HepG2 (cell line): Measurements from ENCODE around the gene TULP4. TPM values are rescaled to one million over a fixed set of nuclear protein-coding genes. Genes with fewer than 3 reads are reported as not detected.

Source experiments
- EHMT2 ChIP-seq: fragments of 200-600 bp; sonication (generic); IDR thresholded peaks from 2 replicates; pipeline ENCODE4 v1.7.0; 2017; ENCODE audit warnings: antibody characterized with exemption, low read depth, low read length, borderline replicate concordance
- ZFP1 ChIP-seq: IDR thresholded peaks from 2 replicates; pipeline ENCODE4 v1.6.1; 2016
- polyA plus RNA-seq, 8 experiments: library from polyadenylated mRNA; depleted of rRNA in 3 of 8; stranded (reverse) in 7 of 8; unstranded in 1 of 8; fragments of >200 nt; fragmentation: Illumina TruSeq in 4 of 8; extraction: Trizol in 4 of 8; gene quantifications; 2 replicates each; pipeline versions ENCODE4 v1.2.1 to v1.2.3, GENCODE V29; 2011 to 2016; ENCODE audit warnings: low read depth in 4 of 8, missing spikeins in 1 of 8, mixed read lengths in 1 of 8; ENCODE audit not compliant: insufficient read depth in 1 of 8
- total RNA-seq, 5 experiments: library from RNA; depleted of rRNA; stranded (reverse); fragments of >200 nt; fragmentation: Illumina TruSeq; extraction: Trizol; gene quantifications; 2 replicates each; pipeline ENCODE4 v1.2.3, GENCODE V29; 2016; ENCODE audit warnings: low read depth in 1 of 5
- TF ChIP-seq, protein P1 (sequence below): sonication (generic); formaldehyde crosslinking; IDR thresholded peaks from 2 replicates; pipeline ENCODE4 v1.5.1; 2020; ENCODE audit warnings: missing genetic modification reagents, mild to moderate bottlenecking, borderline replicate concordance
- TF ChIP-seq, protein P2 (sequence below): sonication (generic); formaldehyde crosslinking; IDR thresholded peaks from 2 replicates; pipeline ENCODE4 v1.4.0; 2020; ENCODE audit warnings: missing genetic modification reagents
- TF ChIP-seq, protein P3 (sequence below), 2 experiments: fragments of 450-650 bp in 1 of 2; sonication (generic) in 1 of 2; formaldehyde crosslinking; IDR thresholded peaks; 2 replicates each; pipeline versions ENCODE4 v1.5.0 to v1.8.0; 2020 to 2022; ENCODE audit warnings: mild to moderate bottlenecking in 1 of 2, missing genetic modification reagents in 1 of 2

The TULP4 gene
- total and polyA plus RNA-seq, 2 of the 13 experiments (the other 11 are each of a cell fraction or from before 2014, with no cell fraction given) = 21.1 to 122 TPM

DNA sequence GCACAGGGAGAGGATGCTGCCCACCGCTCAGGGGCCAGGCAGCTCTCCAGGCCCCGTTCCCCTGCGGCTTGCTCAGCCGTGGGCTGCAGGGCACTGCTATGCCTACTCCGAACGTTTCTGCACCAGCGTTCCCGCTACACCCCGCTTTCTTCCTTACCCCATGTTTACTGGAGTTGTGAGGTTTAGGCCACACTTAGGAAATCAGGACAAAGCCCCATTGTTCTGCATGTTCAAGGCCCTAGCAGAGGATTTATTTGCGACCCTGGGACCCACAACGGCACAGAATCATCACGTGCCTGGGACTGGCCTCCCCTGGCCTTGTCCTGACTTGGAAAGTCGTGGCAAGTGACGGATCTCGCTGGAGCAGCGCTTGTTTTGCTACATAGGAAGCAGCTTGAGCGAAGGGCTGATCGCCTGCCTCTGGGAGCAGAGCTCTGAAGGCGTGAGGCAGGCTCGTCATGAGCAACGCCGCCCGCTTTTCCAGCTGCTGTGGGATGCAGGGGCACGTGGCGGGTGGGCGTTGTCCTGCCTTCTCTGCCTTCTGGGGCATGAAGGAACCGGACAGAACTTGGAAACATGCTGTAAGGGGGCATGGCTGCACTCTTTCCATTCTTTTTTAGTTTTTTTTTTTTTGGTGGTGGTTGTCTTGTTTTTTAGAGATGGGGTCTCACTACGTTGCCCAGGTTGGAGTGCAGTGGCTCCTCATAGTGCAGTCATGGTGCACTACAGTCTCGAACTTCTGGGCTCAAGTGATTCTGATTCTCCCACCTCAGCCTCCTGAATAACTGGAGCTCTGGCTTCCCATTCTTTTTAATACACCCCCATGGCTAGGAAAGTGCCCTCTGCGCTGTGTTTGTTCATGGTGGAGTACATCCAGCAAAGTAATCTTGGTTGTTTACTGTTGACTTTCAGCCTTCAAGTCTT, 233.0 kb downstream of the TULP4 start (continued):
- TF ChIP-seq ZFP1 (CRISPR knock-in tag) (peak; percentile 77), EHMT2 (no peak)
- TF ChIP-seq, protein P1, sequence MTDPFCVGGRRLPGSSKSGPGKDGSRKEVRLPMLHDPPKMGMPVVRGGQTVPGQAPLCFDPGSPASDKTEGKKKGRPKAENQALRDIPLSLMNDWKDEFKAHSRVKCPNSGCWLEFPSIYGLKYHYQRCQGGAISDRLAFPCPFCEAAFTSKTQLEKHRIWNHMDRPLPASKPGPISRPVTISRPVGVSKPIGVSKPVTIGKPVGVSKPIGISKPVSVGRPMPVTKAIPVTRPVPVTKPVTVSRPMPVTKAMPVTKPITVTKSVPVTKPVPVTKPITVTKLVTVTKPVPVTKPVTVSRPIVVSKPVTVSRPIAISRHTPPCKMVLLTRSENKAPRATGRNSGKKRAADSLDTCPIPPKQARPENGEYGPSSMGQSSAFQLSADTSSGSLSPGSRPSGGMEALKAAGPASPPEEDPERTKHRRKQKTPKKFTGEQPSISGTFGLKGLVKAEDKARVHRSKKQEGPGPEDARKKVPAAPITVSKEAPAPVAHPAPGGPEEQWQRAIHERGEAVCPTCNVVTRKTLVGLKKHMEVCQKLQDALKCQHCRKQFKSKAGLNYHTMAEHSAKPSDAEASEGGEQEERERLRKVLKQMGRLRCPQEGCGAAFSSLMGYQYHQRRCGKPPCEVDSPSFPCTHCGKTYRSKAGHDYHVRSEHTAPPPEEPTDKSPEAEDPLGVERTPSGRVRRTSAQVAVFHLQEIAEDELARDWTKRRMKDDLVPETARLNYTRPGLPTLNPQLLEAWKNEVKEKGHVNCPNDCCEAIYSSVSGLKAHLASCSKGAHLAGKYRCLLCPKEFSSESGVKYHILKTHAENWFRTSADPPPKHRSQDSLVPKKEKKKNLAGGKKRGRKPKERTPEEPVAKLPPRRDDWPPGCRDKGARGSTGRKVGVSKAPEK (CRISPR knock-in tag) = 0 out of 2 replicates have a peak, but pooled peaks have one; percentile 1
- TF ChIP-seq, protein P2, sequence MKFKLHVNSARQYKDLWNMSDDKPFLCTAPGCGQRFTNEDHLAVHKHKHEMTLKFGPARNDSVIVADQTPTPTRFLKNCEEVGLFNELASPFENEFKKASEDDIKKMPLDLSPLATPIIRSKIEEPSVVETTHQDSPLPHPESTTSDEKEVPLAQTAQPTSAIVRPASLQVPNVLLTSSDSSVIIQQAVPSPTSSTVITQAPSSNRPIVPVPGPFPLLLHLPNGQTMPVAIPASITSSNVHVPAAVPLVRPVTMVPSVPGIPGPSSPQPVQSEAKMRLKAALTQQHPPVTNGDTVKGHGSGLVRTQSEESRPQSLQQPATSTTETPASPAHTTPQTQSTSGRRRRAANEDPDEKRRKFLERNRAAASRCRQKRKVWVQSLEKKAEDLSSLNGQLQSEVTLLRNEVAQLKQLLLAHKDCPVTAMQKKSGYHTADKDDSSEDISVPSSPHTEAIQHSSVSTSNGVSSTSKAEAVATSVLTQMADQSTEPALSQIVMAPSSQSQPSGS = peak; percentile 78
- TF ChIP-seq, protein P3, sequence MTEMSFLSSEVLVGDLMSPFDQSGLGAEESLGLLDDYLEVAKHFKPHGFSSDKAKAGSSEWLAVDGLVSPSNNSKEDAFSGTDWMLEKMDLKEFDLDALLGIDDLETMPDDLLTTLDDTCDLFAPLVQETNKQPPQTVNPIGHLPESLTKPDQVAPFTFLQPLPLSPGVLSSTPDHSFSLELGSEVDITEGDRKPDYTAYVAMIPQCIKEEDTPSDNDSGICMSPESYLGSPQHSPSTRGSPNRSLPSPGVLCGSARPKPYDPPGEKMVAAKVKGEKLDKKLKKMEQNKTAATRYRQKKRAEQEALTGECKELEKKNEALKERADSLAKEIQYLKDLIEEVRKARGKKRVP (CRISPR knock-in tag; IDR thresholded peaks at IDR 0.05) = 0 out of 4 replicates have a peak, but pooled peaks of 1 of the 2 experiments have one; percentile 40
